ENCODE data around the gene DVL2.
"Not testable (repeated sequence)": the region's sequence is repeated elsewhere in the genome, so short reads cannot be mapped to it uniquely, and the experiment has no call there.

The DVL2 gene

DNA sequence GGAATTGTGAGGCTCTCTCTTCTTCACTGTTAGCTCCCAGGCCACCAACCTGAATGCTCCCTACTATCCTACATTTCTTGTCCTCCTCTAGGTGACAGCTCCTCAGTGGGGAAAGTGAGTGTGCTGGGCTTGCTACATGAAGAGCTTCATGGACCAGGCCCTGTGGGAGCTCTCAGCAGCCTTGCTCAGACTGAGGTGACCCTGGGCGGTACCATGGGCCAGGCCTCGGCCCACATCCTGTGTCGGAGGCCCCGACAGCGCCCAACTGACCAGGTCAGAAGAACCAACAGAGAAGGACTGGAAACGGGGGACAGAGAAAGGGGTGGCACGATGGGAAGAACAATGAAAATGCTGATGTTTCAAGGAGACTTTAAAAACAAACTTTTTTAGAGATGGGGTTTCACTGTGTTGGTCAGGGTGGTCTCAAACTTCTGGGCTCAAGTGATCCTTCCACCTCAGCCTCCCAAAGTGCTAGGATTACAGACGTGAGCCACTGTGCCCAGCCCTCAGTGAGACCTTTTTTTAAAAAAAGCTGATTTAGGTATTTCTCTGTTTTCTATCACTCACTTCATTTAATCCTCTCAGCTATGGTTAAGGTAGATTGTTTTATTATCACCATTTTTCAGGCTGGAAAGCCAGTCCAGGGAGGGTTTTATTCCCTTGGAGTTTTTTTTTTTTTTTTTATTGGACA is 22.6 kb upstream of the DVL2 start:
- no peak for DNase-seq (ENCODE audit: low read depth)

DNA sequence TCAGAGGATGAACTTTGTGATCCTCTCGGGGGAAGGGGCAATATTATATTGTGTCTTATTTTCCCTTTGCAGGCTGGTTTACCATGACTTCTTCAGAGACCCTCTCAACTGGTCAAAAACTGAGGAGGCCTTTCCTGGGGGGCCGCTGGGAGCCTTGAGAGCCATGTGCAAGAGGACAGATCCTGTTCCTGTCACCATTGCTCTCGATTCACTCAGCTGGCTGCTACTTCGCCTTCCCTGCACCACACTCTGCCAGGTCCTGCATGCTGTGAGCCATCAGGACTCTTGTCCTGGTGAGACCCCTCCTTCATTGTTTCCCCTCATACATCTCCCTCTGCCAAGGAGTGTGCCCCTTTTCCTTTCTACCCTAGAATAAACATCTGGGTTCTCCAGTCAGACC is 20.2 kb upstream of the DVL2 start:
- no peak for DNase-seq (ENCODE audit: low read depth)

DNA sequence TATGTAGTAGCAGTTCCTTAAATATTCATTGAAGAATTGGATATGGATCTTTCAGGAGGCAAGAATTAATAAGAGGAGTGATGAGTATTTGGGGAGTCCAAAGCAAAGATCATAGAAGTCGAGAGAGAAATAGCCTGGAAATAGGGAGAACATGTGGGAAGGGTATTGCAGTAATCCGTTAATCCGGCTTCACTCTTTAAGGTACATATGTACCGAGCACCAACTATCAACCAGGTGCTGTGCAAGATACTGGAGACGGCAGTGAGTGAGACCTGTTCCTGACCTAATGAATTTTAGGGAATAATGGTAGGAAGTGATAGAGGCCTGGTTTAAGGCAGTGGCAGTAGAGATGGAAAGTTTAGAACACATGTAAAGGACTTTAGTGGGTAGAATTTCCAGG is 18.8 kb upstream of the DVL2 start:
- no peak for DNase-seq (ENCODE audit: low read depth)

DNA sequence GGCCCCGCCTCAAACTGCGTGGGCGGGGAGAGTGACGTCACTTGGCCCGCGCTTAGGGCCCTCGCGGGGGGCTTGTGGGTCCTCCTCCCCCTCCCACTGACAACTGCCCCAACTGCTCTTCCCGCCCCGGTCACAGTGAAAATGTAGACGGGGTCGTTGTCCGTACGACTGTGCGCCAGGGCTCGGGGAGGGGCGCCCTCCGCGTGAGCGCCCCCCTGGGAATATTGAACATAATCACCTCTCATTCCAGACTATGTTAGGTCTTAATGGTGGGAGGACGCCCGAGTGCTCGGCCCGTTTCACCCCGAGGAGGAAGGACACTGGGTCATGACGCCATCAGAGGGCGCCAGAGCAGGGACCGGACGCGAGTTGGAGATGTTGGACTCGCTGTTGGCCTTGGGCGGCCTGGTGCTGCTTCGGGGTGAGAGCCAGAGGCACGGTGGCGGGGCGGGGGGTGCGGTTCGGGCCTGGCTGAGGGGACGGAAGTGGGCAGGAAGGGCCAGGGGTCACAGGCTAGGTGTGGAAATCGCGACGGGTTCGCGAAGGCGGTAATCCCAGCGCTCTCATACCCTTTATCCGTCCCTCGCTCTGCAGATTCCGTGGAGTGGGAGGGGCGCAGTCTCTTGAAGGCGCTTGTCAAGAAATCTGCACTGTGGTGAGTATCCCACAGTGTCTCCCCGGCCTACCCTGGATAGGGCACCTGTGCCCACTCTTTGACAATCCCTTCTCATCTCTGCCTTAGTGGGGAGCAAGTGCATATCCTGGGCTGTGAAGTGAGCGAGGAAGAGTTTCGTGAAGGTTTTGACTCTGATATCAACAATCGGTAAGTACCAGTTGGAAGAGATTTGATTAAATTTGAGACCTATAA is 18.1 kb upstream of the DVL2 start, which contains the start of gene ELP5:
Gene ELP5, plus strand, starts transcription at position 40 of the 868 bp plus-strand sequence. Its CDS starts 336 bp downstream, at position 376.
- DNase-seq (ENCODE audit: low read depth) = peak; percentile 87

DNA sequence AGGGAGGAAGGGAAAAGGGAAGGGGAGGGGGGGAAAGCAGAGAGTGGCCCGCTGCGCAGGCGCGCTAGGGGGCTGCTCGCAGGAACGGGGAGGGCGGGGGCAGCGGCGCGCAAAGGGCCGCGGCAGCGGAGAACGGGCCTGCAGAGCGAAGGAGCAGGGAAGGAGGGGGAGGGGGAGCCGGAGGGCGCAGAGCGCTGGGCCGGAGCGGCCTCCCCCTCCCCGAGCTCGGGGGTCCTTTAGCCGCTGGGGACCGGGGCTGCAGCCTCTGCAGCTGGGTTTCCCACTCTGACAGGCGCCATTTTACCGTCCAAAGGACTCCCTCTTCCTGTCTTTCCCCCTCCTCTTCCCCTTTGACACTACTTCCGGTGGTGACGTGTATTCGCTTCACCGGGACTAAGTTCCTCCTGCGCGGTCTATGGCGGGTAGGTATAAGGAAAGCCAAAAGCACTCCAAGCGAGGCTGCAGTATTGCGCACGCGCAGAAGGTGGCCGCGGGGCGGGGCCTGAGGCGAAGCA is 17.4 kb upstream of the DVL2 start, which contains the start of gene CTDNEP1:
Gene CTDNEP1, minus strand, starts transcription at position 74 of the 515 bp plus-strand sequence. CDS start 438 bp downstream, outside the sequence.
- DNase-seq (ENCODE audit: low read depth) = peak; percentile 99

DNA sequence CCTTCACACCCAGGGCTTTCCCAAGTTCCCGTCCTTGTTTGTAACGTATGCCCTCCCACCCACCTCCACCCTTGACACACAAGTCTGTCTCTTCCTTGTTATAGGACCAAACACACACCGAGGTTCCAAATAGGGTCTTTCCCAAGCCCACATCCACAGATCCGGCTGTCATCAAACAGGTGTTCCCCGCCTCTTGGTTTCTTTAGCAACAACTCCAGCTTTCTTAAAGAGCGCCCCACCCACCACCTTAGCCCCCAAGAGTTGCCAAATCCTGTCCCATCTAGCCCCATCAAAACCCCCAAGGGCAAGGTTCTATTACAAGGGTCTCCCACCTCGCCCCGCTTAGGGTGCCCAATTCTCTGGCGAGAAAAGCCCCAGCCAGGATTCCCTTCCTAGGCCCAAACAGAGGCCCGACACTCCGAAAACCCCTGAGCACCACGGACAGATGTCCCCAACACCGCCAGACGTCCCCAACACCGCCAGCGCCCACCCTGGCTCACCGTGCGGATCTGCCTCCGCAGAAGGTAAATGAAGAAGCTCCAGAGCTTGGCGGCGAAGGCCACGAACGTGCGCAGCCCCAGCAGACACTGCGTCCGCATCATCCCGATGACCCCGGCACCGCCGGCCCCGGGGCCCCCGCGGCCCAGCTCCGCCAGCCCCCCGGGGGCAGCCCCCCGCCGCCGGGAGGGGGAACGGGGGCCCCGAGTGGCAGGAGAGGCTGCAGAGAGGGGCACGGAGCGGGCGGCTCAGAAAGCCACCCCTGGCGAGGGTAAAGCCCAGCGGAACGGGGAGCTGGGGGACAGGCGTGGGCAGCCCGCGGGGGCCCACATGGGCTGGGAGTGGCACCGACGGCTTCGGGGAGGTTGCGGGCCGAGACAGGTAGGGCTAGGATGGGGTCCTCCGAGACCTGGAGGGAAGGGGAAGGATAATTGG is 16.6 kb upstream of the DVL2 start:
- DNase-seq (ENCODE audit: low read depth) = no peak

DNA sequence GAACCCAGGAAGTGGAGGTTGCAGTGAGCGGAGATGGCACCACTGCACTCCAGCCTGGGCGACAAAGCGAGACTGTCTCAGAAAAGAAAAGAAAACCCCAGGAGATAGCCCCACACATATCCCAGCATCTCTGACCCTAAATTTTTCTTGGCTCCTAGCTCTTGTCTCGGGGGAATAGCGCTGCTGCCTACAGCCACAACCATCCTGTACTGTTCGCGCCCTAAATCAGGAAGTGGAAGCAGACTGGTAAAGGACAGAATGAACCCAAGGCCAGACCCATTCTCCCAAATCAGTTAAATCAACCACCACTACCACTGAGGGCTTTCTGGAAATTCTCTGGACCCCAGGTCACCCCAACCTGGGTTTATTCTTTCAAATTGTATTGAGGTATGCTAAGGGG is 15.5 kb upstream of the DVL2 start:
- no peak for DNase-seq (ENCODE audit: low read depth)

DNA sequence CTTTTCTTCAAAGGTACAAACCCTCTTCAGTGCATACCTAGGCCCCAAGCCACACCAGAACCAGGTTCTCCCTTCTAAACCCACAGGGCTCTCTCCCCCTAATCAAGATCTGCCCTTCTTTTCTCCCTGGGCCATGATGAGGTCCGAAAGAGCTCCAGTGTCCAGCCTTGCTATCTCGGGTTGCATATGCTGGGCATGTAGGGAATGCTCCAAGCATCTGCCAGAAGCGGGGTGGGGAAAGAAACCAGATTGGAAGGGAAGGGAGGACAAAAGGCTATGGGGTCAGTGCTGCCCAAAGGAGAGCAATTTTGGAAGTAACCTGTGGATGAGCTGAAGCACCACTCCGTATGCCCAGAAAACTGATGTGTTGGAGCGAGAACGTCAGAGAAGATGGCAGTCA is 14.9 kb upstream of the DVL2 start:
- no peak for DNase-seq (ENCODE audit: low read depth)

DNA sequence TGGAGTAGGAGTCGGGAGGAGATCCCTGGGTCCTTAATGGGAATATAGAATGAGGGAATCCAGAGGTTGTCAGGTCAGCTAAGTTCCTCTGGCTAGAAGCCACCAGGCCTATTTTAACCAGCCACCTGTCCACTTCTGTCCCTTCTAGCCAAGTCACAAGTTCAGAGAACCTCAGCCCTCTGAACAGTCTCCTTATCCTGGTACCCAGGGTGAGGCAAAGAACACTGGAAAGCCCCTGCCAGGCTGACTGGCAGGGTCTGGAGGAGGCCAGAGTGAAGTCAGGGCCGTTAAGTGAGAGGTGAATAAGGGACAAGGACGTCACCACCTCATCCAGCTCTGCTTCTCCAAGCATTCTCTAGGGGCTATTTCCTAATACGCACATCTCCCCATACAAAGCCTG is 14.5 kb upstream of the DVL2 start:
- DNase-seq (ENCODE audit: low read depth) = no peak

DNA sequence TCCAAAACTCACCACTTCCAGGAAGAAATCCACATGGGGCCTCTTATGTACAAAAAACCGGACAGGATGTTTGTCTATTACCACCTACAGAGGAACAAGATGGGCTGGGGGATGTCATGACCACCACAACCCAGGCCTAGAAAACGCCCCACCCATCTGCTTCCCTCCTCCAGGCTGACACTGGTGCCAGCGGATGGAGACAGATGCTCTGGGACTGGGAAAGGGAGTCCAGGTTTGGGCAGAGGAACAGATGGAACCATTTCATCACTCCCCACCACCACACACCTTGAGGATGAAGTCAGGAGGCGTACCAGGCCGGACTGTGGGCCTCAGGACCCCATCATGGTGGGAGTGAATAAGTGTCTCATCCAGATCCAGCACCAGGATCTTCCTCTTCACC is 12.5 kb upstream of the DVL2 start:
- DNase-seq (ENCODE audit: low read depth) = no peak

DNA sequence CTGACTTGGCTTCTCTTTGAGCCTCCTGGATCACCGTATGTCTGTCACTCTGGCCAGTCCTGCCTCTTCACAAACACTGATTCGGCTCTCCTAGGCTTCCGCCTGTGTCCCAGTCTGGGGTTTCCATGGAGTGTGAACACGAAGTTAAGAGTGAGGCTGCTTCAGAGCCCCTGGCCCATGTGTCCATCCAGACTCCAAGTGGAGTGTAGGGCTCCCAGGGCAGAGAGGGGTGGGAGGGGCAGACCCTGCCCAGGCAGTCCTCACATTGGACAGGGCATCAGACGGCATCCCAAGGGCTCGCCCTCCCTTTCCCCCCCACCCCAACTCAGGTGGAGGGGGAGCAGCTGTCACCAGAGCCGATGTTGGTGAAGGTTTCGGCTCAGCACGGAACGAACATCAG is 9.5 kb upstream of the DVL2 start:
- DNase-seq (ENCODE audit: low read depth) = not testable (repeated sequence)

DNA sequence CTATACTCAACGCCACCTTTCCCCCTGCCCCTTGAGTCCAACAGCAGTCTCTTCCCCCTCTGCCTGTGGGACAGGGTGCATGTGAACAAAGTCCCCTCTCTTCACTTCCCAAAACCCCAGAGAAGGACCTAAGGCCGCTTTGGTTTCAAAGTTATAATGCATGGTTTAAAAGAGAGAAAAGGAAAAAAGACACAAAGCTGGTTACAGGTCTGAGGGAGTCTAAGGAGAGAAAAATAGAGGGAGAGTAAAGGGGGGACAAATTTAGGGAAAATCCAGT is 9.1 kb upstream of the DVL2 start:
- no peak for DNase-seq (ENCODE audit: low read depth)

DNA sequence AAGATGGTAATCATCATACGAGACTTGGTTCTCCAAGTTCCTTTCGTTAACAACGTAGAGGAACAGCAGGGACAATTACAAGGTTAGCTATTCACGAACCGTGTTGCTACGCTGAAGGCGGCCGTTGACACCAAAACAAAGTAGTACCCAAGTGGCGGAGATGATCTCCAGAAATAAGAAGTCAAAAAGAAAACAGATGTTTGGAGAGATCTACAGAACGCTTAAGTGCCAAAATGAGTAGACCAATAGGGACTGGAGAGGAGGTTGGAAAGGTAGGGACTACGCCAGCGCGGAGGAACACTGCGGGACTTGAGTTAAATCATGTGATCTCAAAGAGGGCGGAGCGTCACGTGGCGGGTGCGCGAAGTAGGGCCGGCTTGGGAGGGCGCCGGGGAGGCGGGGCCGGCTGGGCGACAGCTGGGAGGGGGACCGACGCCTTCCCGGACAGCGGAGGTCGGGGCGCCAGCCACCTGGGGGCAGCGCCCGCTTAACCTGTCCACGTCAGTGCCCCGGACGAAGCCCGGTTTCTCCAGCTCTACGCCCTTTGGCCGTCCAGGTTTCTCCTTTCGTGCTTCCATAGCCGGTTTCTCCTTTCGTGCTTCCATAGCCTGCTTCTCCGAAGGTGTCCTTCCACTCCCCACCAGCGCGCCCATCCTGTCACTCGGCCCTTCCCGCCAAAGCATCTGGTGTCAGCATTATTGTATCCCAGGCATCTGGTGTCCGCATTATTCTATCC is 8.6 kb upstream of the DVL2 start:
- peak; percentile 94 for DNase-seq (ENCODE audit: low read depth)

DNA sequence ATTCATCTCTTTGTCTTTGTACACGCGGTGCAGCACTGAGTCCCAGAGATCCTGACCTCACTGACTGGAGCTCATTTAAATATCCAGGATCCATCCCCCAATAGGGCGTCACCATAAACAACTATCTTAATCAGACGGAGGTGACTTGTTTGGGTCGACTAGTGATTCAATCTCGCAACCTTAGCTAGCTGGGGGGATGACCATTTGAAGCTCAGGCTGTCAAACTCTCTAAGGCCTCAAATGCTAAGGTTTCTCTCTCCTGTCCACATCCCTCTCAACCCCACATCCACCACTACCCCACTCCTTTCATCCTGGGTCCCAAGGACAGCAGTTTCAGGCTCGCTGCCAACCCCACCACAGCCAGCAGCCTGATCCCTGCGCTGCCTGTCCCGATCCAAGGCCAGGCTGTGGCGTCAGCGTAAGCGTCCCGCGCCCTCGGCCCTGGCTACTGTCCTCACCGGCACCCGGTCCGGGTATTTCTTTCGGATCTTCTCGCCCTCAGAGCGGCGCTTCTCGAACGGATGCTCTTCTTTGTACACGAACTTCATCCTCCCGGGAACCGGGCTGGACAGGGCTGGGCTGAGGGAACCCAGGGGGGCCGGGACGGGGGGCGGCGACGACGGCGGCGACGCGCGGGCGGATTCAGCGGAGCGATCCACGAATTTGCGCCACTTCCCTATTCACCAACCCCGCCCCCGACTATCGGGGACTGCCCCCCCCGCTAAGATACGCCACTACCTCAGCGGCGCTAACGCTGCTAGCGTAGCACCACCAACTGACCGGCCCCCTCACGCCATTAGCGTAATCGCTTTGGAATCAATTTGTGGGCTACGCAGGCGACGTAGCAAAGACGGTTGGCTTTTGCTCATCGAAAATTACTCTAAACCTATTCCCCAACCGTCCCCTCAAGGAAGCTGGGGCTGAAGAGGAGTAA is 7.7 kb upstream of the DVL2 start, which contains the start of gene GABARAP:
Gene GABARAP, minus strand, starts transcription at position 667 of the 934 bp plus-strand sequence. Its CDS starts 119 bp downstream, at position 548.
- DNase-seq (ENCODE audit: low read depth) = peak; percentile 86

DNA sequence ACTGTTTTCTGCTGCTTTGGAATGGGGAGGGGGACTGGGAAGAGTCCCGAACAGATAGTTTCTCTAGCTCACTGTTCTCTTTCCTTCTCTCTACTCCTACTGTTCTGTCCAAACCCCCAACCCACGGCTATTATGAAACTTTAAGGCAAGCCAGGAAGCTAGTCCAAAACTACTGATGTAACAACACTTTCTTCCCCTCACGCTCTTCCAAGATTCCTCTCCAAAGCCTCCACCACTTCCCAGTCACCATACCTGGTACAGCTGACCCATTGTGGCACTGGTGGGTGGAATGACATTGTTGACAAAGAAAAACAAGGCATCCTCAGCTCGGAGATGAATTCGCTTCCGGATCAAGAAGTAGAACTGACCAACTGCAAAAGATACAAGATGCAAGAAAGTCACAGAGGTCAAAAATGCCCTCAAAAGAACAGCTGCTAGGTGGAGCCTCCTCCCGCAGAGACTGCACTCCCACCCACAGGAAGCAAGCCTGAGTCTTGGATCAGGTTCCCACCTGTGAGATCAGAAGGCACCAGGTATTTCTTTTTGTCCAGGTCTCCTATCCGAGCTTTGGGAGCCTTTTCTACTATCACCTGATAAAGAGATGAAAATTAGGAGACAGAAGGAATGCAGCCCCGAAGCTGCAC is 6.9 kb upstream of the DVL2 start:
- DNase-seq (ENCODE audit: low read depth) = no peak

DNA sequence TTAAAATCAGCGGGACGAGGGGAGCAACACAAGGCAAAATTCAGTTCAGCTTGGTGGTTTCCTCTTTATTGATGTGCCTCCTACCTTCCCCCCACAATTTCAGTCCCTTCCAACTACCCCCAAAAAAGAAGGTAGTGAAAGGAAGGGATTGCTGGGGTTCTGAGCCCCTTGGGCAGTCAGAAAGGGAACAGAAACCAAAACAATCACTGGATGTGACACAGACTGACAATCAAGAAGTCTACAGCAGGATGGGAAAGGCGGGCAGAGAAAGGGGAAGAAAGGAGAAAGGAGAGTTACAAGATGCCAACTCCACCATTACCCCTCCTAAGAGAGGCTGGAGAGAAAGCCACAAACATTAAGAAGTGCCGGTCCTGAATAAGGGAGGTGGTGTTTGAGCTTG is 6.1 kb upstream of the DVL2 start:
- no peak for DNase-seq (ENCODE audit: low read depth)

DNA sequence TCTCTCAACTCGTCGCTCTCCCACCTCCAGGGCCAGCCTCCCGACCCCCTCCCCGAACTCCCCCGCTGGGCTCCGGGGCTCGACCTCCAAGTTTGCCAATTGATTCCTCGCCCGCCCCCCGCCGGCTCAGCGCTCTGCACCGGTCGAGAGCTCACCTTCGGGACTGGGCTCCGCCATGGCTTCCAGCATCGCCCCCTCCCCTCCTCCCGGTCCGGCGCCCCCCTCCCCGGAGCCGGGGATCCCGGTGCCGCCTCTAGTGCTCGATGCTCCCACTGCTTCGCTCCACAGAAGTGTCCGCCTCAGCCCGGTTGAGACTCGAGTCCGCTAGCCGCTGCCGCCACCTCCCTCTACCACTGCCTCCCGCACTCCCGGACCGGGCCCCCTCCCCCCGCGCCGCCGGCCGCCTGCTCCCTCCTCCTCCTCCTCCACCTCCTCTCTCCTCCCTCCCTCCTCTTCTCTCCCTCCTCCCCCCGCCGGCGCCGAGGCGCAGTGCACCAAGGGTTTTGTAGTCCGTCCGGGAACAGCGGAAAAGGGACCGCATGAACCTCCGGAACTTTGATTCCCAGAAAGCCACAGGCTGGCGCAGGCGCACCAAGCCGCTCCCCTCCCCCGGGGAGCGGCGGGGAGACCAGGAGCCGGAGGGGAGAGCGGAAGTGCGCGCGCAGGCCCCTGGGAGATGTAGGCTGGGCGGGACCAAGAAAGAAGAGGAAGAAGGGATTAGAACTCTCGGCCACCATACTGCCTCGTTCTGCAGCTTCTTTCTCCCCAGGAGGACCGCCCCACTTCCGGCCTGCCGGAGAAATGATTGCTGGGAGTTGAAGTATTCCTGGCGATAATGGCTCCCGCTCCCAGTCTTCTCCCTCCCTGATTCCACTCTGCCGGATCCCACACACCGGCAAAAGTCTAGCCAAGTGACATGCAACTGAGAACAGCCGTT is 5.0 kb upstream of the DVL2 start, which contains the start of gene PHF23:
Gene PHF23, minus strand, starts transcription at position 367 of the 937 bp plus-strand sequence. Its CDS starts 178 bp downstream, at position 189.
- DNase-seq (ENCODE audit: low read depth) = peak; percentile 98

DNA sequence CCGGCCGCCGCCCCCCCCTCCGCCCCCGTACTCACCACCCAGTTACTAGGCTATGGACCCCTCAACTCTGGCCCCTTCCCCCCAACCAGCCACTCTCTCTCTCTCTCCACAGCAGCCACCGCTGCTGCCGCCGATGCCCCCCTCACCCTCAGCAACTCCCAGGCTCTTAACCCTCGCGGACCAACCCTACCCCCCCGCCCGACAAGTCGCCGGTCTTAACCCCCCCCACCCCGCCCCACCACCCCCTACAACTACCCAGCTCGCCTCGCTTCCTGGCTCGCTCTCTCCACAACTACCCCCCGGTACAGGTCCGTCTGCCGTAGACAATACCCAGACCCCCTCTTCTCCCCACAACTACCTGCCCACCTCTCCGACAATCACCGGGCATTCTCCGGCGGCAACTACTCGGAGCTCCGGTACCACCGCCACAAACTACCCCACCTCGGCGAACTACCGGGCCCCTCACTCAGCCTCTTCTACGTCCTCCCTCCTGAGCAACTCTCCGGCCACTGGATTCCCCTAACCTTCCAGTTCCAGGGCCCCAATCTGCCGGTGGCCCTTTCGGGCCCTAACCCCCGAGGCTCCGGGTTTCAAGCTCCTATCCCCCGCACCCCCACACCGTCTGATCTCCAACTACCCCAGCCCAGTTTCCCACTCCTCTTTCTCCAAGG is 4.2 kb upstream of the DVL2 start:
- no peak for DNase-seq (ENCODE audit: low read depth)

Measured in HS-5 (cell line).